HUDEP-2 (cell line): ENCODE measurements around the gene CREB3L1.
"Not testable (repeated sequence)": the region's sequence is repeated elsewhere in the genome, so short reads cannot be mapped to it uniquely, and the experiment has no call there.

Source experiments
- DNase-seq, 76 experiments: peaks; one replicate each; lab custom pipeline; 2025; ENCODE audit not compliant: unreplicated experiment in 76 of 76; lab: John Stamatoyannopoulos, UW

Gene CREB3L1

DNA sequence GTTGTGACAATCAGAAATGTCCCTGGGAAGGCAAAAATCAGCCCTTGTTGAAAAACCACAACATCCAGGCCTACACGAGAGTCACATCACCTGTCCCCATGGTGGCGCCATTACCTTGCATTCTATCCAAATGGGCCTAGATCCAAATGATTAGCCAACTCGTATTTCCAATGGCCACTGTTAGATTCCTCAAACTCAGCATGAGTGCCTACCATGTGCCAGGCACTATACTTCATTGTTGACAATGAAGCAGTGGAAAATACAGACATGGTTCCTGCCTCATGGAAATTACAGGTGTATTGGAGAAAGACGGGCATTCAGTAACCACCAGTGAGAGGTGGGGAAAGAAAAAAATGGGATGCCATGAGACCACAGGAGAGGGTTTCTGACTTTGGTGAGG, 29.8 kb upstream of the CREB3L1 start:
- peak in 26 of 76 experiments; percentile 3 to 55 (median 25) for DNase-seq

- peak in 6 of 76 experiments; percentile 1 to 23 (median 18) for DNase-seq
These were observed 29.0 kb upstream of the CREB3L1 start for GRCh38 chr11:46248289-46249102.

DNA sequence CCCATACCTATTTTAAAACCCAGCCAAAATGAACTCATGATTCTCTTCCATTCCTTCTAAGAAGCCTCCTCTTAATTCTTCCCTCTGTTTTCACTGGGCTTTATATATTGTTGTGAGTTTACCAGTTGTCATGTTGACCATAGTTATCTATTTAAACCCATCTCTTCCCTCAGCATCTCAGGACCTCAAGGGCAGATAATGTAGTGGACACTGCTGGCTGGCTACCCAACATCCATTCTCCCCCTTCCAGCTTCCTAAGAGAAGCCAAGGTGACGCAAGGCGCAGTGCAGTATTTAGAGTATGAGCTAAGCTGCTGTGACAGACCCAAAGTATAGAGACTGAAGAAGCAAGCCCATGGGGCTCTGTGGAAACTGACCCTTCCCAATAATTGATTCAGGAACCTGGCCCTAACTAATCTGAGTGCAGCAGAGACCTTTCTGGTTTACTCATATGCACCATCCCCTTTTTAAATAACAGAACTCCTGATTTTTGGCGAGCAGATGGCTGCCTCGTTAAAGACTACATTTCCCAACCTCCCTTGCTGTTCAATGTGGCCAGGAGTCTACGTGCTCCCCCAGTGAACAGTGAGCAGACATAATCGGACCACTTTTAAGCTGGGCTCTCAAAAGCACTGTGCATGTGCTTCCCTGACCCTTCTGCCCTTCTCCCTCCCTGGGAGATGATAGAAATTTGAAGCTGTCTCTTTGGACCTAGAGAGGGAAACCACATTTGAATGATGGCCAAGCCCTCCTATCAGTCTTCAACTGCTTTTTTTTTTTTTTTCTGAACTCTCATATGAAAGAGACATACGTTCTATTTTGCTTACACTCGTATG, 28.1 kb upstream of the CREB3L1 start:
- DNase-seq = peak in 44 of 76 experiments; percentile 4 to 74 (median 33)

DNA sequence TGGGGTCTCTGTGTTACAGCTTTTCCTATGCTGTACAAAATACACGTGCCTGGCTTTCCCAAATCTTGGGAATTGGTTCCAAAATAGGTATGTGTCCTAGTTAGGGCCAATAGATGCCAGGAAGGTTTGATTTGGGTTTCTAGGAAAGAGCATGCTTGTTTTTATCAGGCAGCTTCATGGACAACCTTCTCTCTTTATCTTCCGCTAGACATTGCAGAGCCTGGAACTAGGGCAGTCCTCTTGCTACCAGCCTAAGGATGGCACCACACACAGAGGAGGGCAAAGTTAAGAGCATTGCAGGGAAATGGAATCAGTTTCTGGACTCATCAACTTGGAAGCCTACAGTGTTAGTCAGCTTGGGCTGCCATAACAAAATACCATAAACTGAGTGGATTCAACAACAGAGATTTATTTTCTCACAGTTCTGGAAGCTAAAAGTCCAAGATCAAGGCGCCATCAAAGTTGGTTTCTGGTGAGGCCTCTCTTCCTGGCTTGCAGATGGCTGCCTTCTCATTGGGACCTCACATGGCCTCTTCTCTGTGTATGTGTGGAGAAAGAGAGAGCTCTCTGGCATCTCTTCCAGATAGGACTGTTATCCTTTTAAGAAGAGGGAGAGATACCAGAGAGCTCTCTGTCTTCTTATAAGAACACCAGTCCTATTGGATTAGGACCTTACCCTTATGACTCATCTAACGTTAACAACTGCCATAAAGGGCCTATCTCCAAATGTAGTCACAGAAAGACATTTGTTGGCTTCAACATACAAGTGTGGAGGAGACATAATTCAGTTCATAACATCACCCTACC, 27.3 kb upstream of the CREB3L1 start:
- DNase-seq = peak in 30 of 76 experiments; percentile 5 to 74 (median 44)

DNA sequence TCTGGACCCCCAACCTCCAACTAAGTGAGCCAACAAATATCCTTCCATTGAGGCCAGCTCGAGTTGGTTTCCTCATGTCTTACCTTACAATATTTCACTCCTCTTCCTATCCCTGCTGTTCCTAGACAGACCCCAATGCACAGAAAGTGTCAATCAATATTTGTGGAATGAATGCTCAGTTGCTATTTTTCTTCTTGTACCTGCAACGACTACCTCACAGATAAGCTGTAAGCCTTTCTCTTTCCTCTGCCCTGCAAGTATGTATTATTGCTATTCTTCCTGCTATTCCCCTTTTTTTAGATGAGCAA, 26.8 kb upstream of the CREB3L1 start:
- no peak for DNase-seq

GRCh38 chr11:46251954-46252353, 25.5 kb upstream of the CREB3L1 start:
- no peak for DNase-seq

DNA sequence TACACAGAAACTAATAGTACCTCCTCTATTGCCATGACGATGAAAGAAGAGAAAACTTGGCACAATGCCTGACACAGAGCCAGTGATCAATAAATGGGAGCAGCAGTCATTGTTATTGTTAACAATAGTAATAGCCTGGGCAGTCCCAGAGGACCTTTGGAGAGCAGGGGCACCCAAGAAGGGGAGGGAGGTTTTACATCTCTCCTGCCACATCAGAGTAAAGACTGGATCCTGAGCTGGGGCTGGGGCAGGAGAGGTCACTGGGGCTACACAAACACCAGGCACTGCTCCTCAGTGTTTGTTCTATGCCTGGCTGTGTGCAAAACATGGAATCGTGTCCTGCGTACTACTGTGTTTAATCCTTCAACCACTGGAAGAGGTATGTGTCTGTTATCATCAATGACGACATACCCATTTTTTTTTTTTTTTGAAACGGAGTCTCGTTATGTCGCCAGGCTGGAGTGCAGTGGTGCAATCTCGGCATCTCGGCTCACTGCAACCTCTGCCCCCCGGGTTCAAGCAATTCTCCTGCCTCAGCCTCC, 25.0 kb upstream of the CREB3L1 start:
- DNase-seq = no peak

DNA sequence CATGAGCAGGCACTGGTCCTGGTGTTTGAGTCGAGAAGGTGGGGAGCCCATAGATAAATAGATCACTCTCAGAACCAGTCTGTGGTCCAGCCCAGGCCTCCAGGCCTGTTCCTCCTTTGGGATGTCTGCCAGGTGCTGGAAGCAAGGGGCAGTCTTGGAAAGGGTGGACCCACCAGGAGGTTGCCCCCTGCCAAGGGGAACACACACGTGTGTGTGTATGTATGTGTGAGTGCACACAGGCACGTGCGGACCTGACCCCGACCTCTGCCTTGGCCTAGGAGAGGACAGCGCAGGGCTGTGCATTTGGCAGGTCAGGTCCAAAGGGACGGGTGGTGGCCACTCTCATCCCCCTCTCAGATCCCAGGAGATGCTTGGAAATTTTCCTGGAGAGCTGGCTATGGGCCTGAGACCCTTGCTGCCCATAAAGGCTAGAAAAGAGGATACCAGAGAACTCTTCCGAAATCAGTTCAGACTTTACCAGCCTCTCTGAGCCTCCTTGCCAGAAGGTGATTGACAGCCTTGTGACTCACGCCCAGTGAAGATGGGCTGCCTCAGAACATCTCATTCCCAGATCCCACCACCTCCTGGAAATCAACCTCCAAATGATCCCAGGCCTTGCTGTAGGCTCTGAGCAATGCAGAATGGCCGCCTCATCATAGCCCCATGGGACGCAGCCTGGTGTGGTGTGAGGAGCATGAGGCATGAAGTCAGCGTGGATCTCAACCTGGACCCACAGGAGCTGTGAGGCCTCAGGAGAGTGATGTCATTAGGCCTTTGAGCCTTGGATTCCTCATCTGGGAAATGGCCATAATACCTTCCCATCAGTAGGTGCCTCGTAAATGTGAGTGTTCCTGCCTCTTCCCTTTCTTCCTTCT, 24.0 kb upstream of the CREB3L1 start:
- no peak for DNase-seq

GRCh38 chr11:46254133-46254491, 23.4 kb upstream of the CREB3L1 start:
- DNase-seq = no peak

- peak in 14 of 76 experiments; percentile 10 to 74 (median 36) for DNase-seq
These were observed 20.9 kb upstream of the CREB3L1 start for GRCh38 chr11:46256540-46257001.

DNA sequence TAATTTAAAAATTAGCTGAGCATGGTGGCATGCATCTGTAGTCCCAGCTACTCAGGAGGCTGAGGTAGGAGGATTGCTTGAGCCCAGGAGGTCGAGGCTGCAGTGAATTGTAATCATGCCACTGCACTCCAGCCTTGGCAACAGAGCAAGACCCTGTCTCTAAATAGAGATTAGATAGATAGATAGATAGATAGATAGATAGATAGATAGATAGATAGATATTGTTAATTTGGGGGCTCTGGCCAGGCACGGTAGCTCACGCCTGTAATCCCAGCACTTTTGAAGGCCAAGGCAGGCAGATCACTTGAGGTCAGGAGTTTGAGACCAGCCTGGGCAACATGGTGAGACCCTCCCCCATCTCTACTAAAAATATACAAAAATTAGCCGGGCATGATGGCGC, 18.1 kb upstream of the CREB3L1 start:
- not testable (repeated sequence) for DNase-seq

DNA sequence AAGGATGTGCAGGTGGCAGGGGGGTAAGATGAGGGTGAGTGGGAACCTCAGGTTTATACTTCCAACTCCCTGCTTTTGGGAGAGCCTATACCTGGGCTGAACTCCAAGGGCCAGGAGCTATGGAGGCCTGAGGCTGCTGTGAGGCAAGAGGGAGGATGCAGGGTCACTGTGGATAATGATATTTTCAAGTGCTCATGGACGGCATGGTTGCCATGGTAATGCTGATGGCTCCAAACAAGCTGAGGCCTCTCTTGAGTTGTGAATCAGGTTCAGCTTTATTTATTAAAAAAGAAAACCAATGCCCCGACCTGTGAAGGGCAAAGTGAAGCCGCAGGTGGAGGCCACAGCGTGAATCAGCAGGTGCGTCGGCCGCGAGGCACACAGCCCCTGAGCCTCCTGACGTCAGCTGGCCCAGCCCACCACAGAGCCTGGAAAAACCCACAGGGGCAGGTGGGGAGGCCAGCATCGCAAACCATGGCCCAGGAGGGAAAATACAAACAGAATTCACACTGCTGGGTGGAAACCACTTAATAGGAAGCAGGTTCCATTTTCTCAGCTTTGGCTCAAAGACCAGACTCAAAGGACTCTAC, 17.4 kb upstream of the CREB3L1 start:
- no peak for DNase-seq

DNA sequence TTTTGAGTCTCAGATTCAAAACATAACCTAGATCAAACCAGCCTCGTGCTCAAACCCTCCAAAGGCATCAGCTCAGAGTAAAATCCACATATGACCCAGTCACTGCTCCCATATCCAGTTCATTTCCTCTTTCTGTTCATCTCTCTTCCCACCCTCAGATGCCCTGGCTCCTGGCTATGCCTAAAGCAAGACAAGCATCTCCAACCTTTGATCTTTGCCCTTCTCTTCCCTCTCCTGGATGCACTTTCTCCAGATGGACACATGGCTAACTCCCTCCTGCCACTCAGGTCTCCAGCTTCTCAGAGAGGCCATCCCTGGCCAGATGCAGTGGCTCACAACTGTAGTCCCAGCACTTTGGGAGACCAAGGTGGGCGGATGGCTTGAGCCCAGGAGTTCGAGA, 14.3 kb upstream of the CREB3L1 start:
- DNase-seq = no peak

DNA sequence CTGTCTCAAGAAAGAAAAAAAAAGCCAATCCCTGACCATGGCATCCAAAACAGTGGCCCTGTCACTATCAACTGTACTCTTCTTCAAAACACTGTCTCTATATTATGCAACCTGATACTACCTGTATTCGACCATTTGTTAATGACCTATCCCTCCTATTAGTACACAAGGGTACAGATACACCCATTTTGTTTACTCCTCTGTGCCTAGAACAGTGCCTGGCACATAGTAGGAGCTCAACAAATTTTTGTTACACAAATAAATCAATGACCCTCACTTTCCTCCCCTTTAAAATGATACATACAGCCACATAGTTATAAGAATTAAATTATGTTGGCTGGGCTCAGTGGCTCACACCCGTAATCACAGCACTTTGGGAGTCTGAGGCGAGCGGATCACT, 13.4 kb upstream of the CREB3L1 start:
- DNase-seq = no peak

- no peak for DNase-seq
These were observed 12.5 kb upstream of the CREB3L1 start for GRCh38 chr11:46264976-46265375.

DNA sequence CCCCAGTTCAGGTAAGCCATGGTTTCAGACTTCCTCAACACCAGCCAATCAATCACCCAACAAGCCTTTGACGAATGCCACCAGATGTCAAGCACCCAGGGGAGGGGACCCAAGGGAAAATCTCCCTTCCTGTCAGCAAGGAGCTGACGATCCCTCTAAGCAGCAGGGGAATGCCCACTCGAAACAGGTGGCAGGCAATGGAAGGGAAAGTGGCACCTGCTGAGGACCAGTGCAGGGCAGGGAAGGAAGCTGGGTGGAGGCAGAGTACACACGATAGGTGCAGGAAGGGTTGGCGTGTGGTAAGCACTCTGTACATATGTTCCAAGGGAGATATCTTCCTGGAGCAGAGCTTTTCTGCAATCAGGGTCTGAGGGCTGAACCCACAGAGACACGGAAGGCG, 11.7 kb upstream of the CREB3L1 start:
- no peak for DNase-seq

GRCh38 chr11:46267930-46268329, 9.5 kb upstream of the CREB3L1 start:
- DNase-seq = no peak

- no peak for DNase-seq
These were observed 6.8 kb upstream of the CREB3L1 start for GRCh38 chr11:46270684-46271083.

DNA sequence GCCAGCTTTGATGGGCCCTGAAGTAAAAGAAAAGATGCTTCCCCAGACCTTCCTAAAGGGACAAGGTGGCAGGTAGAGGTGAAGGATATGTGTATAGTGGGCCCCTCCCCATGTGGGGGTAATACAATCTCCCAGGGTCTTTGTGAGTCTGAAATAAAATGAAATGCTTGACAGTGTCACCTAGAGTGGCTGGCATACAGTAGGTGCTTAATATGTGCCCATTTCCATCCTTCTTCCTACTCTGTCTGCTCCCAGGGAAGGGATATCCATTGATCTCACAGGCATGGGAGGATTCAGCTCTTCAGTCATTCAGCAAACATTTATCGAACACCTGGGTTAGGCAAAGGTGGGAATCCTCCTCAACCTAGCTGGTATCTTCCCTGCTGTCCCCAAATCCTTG, 6.1 kb upstream of the CREB3L1 start:
- no peak for DNase-seq
